Stimulated activated naive B cell treated with anti-CD40 and anti-IgM and Interleukin-4, amounts not matched to agents 10 μg/mL and 1 μg/mL and 100 μg/mL, for 72 hours (primary cell): ENCODE results near the gene NYNRIN.
A peak's percentile ranks its signal among the peaks of the same experiment; 100 is the strongest.
"Not testable (repeated sequence)": the region's sequence is repeated elsewhere in the genome, so short reads cannot be mapped to it uniquely, and the experiment has no call there.

ENCODE experiments used
- ATAC-seq, 2 donors: fragments of 150-1000 bp; cut with Tn5 transposase; replicated peaks; 2 replicates each; pipeline ENCODE4 v1.10.0; 2021; ENCODE audit warnings: moderate library complexity in 1 of 2
- DNase-seq: peaks from one replicate; pipeline ENCODE4 v3.0.0; 2021
- H3K27ac Mint-ChIP-seq: one replicate; pipeline ENCODE4 v1.8.0; 2022; ENCODE audit warnings: mild to moderate bottlenecking, mixed read lengths
- H3K27me3 Mint-ChIP-seq, 2 donors: one replicate each; pipeline ENCODE4 v1.8.0; 2022; ENCODE audit warnings: mixed read lengths in 2 of 2
- H3K36me3 Mint-ChIP-seq, 2 donors: one replicate each; pipeline ENCODE4 v1.8.0; 2022; ENCODE audit warnings: mixed read lengths in 2 of 2, mild to moderate bottlenecking in 1 of 2
- H3K4me1 Mint-ChIP-seq, 2 donors: one replicate each; pipeline ENCODE4 v1.8.0; 2022; ENCODE audit warnings: mixed read lengths in 2 of 2, mild to moderate bottlenecking in 1 of 2
- H3K4me3 Mint-ChIP-seq, 2 donors: one replicate each; pipeline ENCODE4 v1.8.0; 2022; ENCODE audit warnings: mild to moderate bottlenecking in 2 of 2, mixed read lengths in 2 of 2, moderate library complexity in 1 of 2
- H3K9me3 Mint-ChIP-seq, 2 donors: one replicate each; pipeline ENCODE4 v1.8.0; 2022; ENCODE audit warnings: mixed read lengths in 2 of 2, mild to moderate bottlenecking in 1 of 2

The NYNRIN gene

DNA sequence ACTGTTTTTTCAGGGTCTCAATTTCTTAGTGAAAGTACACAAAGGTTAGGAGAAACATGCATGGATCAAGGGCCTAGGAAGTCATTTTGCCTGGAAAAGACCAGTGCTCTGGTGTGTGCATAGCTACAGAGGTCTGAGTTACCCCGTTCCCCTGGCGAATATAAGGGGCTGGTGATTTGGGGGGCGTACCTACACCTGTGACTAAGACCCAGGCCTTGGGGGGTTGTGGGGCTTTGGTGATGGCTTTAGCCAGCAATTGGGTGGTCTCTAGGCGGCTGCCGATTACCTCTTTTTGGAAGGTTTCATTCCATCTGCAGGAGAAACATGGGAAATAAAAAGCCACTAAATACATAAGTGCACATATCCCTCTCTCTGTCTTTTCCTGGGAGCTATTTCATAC lies 42.7 kb downstream of the NYNRIN start:
- Mint-ChIP-seq H3K9me3 (peaks cover 0 to 4% of the 10 kb centered on the region in 2 donors), H3K4me3 (peak overlapping the region; percentile 91 to 95), H3K27ac (peak overlapping the region; percentile 99), H3K27me3 (no peaks in the 10 kb centered on the region), H3K36me3 (peaks cover 28 to 70% of the 10 kb centered on the region in 2 donors), H3K4me1 (peaks cover 33 to 54% of the 10 kb centered on the region in 2 donors)
- ATAC-seq, result no peak
- no peak for DNase-seq

DNA sequence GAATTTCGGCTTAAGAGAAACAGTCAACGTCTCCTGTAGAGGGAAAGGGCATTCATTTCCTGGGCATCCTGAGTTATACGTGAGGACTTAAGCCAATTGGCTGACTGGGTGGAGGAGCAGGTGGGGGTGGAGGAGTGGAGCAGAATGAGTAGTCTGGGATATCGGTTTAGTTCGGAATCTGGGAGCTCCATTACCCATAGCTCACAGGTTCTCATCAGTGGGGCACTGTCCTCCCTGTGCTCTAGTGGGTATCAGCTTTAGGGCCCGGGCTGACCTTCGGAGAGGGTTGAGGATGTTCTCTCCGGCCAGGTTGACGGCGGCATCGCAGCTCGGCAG lies 43.1 kb downstream of the NYNRIN start:
- Mint-ChIP-seq H3K27me3 (no peaks in the 10 kb centered on the region), H3K36me3 (peaks cover 30 to 68% of the 10 kb centered on the region in 2 donors), H3K4me3 (peak overlapping the region; percentile 91 to 95), H3K9me3 (peaks cover 0 to 4% of the 10 kb centered on the region in 2 donors), H3K4me1 (peaks cover 30 to 50% of the 10 kb centered on the region in 2 donors), H3K27ac (peak overlapping the region; percentile 99)
- DNase-seq (no peak), ATAC-seq (no peak)

DNA sequence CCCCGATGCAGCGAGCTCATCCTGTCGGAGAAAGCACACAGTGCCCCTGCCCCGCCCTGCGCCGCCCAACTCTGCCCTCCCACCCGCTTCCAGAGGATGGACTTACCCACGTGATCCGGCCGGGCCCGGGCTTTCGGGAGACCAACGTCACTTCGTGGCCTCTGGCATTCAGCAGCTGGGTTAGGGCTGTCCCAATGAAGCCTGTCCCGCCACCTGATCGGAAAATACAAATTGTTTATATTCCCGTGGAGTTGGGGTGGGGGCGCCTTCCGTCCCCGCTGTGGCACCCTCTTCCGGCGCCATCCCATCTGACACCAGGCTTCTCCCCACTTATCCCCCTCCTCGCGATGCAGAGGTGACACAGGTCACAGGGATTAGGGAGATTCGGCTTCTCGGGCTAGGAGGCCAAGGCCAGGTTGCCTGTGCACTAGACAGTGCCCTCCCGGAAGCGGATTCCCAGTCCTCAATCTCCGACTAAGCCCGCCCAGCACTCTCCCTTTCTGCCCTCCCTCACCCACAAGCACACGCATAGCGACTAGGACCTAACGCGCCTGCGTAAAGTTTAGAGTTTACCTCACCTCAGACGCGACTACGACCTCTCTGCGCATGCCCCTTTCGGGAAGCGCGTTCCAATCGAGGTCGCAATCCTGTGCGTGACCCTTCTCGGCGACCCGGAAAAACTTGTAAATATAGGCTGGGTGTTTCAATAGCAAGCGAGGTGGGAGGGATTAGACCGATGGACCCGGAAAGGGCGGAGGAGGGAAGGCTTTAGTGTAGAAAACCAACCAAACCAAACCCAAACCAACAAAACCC lies 43.6 kb downstream of the NYNRIN start, which contains the start of gene SDR39U1:
Gene SDR39U1 (minus strand): TSS at position 537 of the 813 bp plus-strand sequence. CDS start 7 bp downstream, at position 530.
- Mint-ChIP-seq H3K36me3 (peaks cover 27 to 65% of the 10 kb centered on the region in 2 donors), H3K4me3 (peak within 1 kb of the TSS; percentile 91 to 95), H3K27ac (peak within 1 kb of the TSS; percentile 99), H3K27me3 (no peaks in the 10 kb centered on the region), H3K9me3 (peaks cover 0 to 4% of the 10 kb centered on the region in 2 donors), H3K4me1 (peaks cover 27 to 44% of the 10 kb centered on the region in 2 donors)
- DNase-seq (peak; percentile 98), ATAC-seq (peak; percentile 89 to 91)

DNA sequence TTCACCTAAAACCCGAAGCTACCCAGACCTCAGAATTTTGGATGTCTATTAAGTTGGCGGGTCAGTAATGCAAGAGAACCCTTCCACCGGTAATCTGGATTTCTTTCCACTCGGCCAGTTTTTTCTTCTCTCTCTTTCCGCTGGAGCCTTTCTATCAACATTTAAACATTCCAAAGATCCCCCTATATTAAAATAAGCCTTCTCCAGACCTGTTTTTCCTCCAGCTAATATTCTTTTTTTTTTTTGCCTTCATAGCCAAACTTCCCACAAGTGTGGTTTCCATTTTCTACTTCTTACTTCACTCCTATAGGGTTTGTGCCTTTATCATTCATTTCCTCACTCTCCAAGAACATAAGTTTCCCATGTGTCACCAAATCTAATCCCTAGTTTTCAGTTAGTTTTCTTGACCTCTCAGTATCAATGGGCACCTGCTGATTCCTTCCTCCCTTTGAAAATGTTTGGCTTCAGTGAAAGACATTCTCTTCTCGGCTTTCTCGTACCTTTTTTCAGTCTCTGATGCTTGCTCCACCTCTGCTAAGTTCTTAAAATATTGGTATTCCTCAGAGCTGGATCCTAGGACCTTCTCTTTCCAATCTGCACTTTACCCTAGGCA lies 44.4 kb downstream of the NYNRIN start:
- DNase-seq (no peak), ATAC-seq (no peak)
- H3K4me3 Mint-ChIP-seq, result peak overlapping the region; percentile 91 to 95
- H3K36me3 Mint-ChIP-seq, result peaks cover 23 to 58% of the 10 kb centered on the region in 2 donors
- H3K4me1 Mint-ChIP-seq, result peaks cover 22 to 37% of the 10 kb centered on the region in 2 donors
- H3K27me3 Mint-ChIP-seq, result no peaks in the 10 kb centered on the region
- H3K27ac Mint-ChIP-seq, result peak overlapping the region; percentile 99
- H3K9me3 Mint-ChIP-seq, result peaks cover 0 to 4% of the 10 kb centered on the region in 2 donors

DNA sequence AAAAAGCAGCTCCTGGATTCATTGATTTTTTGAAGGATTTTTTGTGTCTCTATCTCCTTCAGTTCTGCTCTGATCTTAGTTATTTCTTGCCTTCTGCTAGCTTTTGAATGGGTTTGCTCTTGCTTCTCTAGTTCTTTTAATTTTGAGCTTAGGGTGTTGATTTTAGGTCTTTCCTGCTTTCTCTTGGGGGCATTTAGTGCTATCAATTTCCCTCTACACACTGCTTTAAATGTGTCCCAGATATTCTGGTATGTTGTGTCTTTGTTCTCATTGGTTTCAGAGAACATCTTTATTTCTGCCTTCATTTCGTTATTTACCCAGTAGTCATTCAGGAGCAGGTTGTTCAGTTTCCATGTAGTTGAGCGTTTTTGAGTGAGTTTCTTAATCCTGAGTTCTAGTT lies 52.0 kb downstream of the NYNRIN start:
- H3K4me1 Mint-ChIP-seq, ATAC-seq, H3K4me3 Mint-ChIP-seq, DNase-seq, H3K27ac Mint-ChIP-seq, H3K27me3 Mint-ChIP-seq: not testable (repeated sequence)
- H3K9me3 Mint-ChIP-seq, result peaks cover 5 to 10% of the 10 kb centered on the region in 2 donors
- peaks cover 33 to 40% of the 10 kb centered on the region in 2 donors for H3K36me3 Mint-ChIP-seq

DNA sequence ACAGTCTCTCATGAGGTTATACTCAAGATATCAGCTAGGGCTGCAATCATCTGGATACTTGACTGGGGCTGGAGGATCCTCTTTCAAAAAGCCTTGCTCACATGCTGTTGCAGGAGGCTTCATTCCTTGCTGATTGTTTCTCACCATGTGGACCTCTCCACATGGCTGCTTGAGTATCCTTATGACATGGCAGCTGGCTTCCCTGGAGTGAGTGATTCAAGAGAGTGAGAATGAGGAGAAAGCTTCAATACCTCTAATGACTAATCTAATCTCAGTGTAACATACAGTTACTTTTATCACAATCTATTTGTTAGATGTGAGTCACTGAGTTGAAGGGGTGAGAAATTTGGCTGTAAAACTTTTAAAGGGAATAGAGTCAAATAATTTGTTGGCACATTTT lies 58.2 kb downstream of the NYNRIN start:
- H3K27ac Mint-ChIP-seq, result no peak overlapping the region
- H3K27me3 Mint-ChIP-seq, result peaks cover 0 to 5% of the 10 kb centered on the region in 2 donors
- H3K4me3 Mint-ChIP-seq, result no peak overlapping the region
- no peaks in the 10 kb centered on the region for H3K4me1 Mint-ChIP-seq
- no peak for DNase-seq
- H3K36me3 Mint-ChIP-seq, result peaks cover 26 to 31% of the 10 kb centered on the region in 2 donors
- no peak for ATAC-seq
- peaks cover 5 to 7% of the 10 kb centered on the region in 2 donors for H3K9me3 Mint-ChIP-seq

DNA sequence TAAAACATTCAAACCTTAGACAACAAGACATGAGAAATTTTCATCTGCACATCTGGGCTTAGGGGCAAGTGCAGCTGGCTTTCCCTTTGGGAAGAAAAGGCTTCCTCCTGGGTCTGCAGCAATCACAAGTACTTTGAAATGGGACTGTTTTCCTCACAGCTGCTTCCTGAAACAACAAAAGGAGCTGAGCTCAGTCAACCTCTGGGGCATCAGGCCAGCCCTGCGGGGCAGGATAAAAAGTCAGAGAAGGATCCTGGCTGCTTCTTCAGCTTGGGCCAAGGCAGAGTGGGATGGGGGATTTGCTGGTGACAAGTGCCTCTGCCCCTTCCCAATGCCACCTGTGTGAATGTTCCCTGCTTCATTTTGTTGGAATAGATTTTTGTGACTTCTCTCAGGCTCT lies 59.9 kb downstream of the NYNRIN start:
- no peak for DNase-seq
- Mint-ChIP-seq H3K4me1 (peaks cover 0 to 9% of the 10 kb centered on the region in 2 donors), H3K9me3 (peaks cover 3 to 5% of the 10 kb centered on the region in 2 donors), H3K4me3 (no peak overlapping the region), H3K36me3 (peaks cover 15 to 18% of the 10 kb centered on the region in 2 donors), H3K27ac (no peak overlapping the region), H3K27me3 (no peaks in the 10 kb centered on the region)
- ATAC-seq, result no peak

DNA sequence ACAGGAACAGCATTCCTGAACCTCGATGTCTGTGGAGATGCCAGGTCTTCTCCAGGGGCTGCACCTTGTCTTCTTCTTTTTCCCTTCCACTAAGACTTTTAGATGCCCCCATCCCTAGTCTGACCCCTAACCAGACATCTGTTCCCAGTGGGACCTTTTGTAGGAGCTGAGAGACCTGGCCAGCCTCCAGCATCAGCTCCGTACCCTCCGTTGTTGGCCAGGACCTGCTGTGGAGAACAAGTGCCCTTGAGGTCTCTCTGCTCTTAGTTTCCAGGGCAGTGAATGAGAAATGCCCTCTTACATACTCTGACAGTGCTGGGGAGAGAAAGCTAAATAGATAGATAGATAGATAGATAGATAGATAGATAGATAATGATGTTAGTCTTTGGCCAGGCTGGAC lies 60.5 kb downstream of the NYNRIN start:
- no peaks in the 10 kb centered on the region for H3K9me3 Mint-ChIP-seq
- no peak overlapping the region for H3K27ac Mint-ChIP-seq
- H3K4me3 Mint-ChIP-seq, result no peak overlapping the region
- no peak for ATAC-seq
- no peak for DNase-seq
- peaks cover 0 to 12% of the 10 kb centered on the region in 2 donors for H3K4me1 Mint-ChIP-seq
- no peaks in the 10 kb centered on the region for H3K27me3 Mint-ChIP-seq
- H3K36me3 Mint-ChIP-seq, result peaks cover 10 to 13% of the 10 kb centered on the region in 2 donors

DNA sequence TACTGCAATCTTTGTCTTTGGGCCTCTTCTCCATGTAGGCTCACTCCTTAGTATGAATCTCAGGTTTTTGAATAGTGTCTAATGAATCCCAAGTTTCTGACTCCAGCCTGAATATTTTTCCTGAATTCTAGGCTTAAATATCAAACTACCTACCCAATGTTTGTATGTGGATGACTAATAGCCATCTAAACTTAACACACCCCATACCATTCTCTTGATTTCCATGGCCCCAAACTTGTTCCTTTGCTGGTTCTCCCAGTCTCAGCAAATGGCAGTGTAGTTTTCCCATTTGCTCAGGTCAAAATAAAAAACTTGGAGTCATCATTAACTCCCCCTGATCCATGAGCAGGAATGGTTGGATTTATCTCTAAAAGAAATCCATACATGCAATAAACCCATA lies 62.5 kb downstream of the NYNRIN start:
- Mint-ChIP-seq H3K9me3 (no peaks in the 10 kb centered on the region), H3K4me1 (peaks cover 2 to 15% of the 10 kb centered on the region in 2 donors), H3K4me3 (no peak overlapping the region), H3K36me3 (peaks cover 9 to 15% of the 10 kb centered on the region in 2 donors), H3K27me3 (no peaks in the 10 kb centered on the region), H3K27ac (no peak overlapping the region)
- DNase-seq, result no peak
- ATAC-seq, result no peak

DNA sequence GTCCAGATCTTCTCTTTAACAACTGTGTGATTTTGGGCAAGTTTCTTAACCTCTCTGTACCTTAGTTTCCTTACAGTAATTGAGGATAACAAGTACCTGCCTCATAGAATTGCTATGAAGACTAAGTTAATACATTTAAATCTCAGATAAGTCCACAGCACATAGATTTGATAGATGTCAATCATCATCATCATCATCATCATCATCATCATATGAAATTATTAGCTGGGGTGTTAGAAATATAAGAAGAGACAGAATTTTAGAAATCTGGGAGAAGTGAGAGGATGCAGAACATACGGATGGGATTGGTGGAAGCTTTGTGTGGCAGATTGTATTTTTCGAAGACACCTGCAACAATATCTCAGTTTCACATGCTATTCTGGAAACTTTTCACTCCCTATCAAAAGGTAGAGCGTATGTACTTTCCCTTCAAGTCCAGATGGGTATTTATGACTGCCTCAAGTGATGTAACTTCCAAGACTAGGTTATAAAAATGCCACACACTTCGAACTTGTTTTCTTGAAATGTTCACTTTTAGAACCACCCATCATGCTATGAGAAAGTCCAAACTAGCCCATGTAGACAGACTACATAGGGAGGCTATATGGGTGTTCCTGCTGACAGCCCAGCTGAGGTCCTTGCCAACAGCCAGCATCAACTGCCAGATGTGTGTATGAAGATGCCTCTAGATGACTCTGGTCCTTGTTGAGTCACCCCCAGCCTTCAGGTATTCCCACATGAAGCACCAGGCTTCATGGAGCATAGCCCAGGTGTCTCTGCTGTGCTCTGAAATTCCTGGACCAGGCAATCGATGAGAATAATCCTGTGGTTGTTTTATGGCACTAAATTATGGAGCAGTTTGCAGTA lies 64.4 kb downstream of the NYNRIN start:
- no peak for DNase-seq
- ATAC-seq, result peak in 1 of 2 donors; percentile 51
- Mint-ChIP-seq H3K36me3 (peaks cover 6 to 8% of the 10 kb centered on the region in 2 donors), H3K27me3 (no peaks in the 10 kb centered on the region), H3K27ac (no peak overlapping the region), H3K4me3 (no peak overlapping the region), H3K9me3 (no peaks in the 10 kb centered on the region), H3K4me1 (peaks cover 2 to 15% of the 10 kb centered on the region in 2 donors)

DNA sequence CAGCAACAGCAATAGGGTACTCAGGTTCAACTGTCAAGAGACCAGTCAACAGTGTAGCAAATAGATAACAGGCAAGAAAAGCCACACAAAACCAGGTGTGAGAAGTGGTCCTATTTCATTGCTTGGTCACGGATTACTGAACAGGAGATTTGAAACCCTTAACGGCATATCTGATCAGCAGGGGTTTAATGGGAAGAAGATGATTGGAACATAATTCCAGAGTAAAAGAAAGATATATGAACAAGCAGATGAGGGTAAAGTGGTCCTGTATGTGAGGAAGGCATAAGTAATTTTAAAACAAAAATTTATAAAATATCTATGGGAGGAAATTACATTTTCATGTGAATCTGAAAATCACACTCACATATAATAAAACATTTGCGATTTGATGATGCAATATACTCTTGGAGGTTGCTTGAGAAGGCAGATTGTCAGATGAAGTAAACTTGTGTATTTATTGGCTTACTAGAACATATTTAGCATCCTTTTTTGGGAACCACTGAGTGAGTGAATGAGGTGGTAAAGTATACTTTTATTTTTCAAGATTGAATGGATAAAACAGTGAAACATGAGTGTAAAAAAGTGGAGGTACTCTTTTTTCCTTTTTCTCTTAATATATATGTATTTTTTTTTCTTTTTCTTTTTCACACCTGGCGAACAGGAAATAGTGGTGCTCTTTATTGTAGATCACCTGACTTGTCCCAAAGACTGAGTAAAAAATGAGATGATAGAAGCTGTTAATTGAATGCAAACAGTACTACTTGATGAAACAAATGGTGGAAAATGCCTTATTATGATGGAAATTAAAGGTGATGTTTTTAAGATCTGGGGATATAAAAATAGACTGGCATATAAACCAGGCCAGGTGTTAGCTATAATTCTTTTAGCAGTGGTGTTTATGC lies 65.3 kb downstream of the NYNRIN start:
- H3K27ac Mint-ChIP-seq, result no peak overlapping the region
- no peaks in the 10 kb centered on the region for H3K27me3 Mint-ChIP-seq
- H3K4me1 Mint-ChIP-seq, result peaks cover 2 to 15% of the 10 kb centered on the region in 2 donors
- peaks cover 6 to 8% of the 10 kb centered on the region in 2 donors for H3K36me3 Mint-ChIP-seq
- ATAC-seq (no peak), DNase-seq (no peak)
- no peak overlapping the region for H3K4me3 Mint-ChIP-seq
- H3K9me3 Mint-ChIP-seq, result no peaks in the 10 kb centered on the region

DNA sequence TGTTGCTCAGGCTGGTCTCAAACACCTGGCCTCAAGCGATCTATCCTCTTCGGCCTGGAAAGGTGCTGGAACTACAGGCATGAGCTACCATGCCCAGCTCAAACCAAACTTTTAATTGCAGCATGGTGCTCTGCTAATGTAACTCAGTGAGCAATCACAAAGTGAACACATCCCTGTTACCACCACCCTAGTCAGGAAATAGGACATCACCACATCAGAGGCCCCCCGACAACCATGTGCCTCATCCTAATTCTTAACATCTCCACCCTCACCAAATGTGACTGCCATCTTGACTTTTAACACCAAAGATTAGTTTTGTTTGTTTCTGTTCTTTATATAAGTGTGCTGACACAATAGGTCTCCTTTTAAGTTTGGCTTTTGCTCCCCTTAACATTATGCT lies 66.6 kb downstream of the NYNRIN start:
- peaks cover 6 to 8% of the 10 kb centered on the region in 2 donors for H3K36me3 Mint-ChIP-seq
- no peak overlapping the region for H3K27ac Mint-ChIP-seq
- H3K4me3 Mint-ChIP-seq, result no peak overlapping the region
- no peak for ATAC-seq
- no peaks in the 10 kb centered on the region for H3K9me3 Mint-ChIP-seq
- peaks cover 2 to 15% of the 10 kb centered on the region in 2 donors for H3K4me1 Mint-ChIP-seq
- peaks cover 0 to under 1% of the 10 kb centered on the region in 2 donors for H3K27me3 Mint-ChIP-seq
- no peak for DNase-seq

DNA sequence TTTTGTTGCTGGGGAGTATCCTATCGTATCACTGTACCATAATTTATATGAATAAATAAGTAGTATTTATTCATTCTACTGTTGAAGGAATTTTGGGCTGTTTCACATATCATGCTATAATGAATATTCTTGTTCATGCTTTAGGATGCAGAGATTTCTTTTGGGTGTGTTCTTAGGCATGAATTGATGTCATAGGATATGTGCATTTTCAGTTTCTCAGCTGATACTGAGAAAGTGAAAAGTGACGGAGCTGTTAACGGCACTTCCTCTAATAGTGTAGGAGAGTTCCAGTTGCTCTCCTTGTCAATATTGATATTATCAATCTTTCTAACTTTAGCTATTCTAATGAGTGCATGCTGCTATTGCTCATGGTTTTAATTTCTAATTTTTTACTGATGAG lies 67.0 kb downstream of the NYNRIN start:
- Mint-ChIP-seq H3K4me1 (peaks cover 2 to 15% of the 10 kb centered on the region in 2 donors), H3K4me3 (no peak overlapping the region), H3K9me3 (no peaks in the 10 kb centered on the region), H3K27ac (no peak overlapping the region), H3K36me3 (peaks cover 7 to 10% of the 10 kb centered on the region in 2 donors), H3K27me3 (peaks cover 3 to 5% of the 10 kb centered on the region in 2 donors)
- ATAC-seq (no peak), DNase-seq (no peak)
